A673 (cell line): ENCODE results near the gene CARMIL1. TPM values are rescaled to one million over a fixed set of nuclear protein-coding genes. Genes with fewer than 3 reads are reported as not detected.
"Not testable (repeated sequence)": the region's sequence is repeated elsewhere in the genome, so short reads cannot be mapped to it uniquely, and the experiment has no call there.

Experiments used
- BruUV-seq: library from RNA; stranded (reverse); fragments of 400-500 nt; replicated peaks from 2 replicates; lab custom pipeline; 2021; lab: Mats Ljungman, UMichigan
- CTCF ChIA-PET: fragments of 300-600 bp; sonication (Branson Sonifier 250); formaldehyde crosslinking; loops from one replicate; lab custom pipeline; 2022; ENCODE audit warnings: antibody characterized with exemption; lab: Charles Lee
- POLR2A ChIA-PET: fragments of 300-600 bp; sonication (Branson Sonifier 250); formaldehyde crosslinking; loops from one replicate; lab custom pipeline; 2022; ENCODE audit warnings: antibody characterized with exemption; ENCODE audit not compliant: low non-redundant PET; lab: Charles Lee
- DNase-seq: peaks from one replicate; pipeline ENCODE4 v3.0.0-alpha.2; 2015; ENCODE audit warnings: low spot score
- H3K27ac ChIP-seq: fragments of 200-600 bp; sonication (generic); 2 replicates; pipeline ENCODE4 v1.5.1; 2016; ENCODE audit warnings: mixed run types, low read depth, mild to moderate bottlenecking, mixed read lengths, antibody characterized with exemption, low read length; ENCODE audit not compliant: poor library complexity, severe bottlenecking
- H3K27me3 ChIP-seq: fragments of 200-600 bp; sonication (generic); replicated peaks from 2 replicates; pipeline ENCODE4 v1.6.1; 2017; ENCODE audit warnings: mixed run types, low read depth, mild to moderate bottlenecking, mixed read lengths, antibody characterized with exemption, low read length; ENCODE audit not compliant: insufficient read depth, poor library complexity
- H3K36me3 ChIP-seq: fragments of 200-600 bp; sonication (generic); 2 replicates; pipeline ENCODE4 v1.6.1; 2016; ENCODE audit warnings: mixed run types, mild to moderate bottlenecking, mixed read lengths, antibody characterized with exemption, low read length; ENCODE audit not compliant: insufficient read depth, poor library complexity, severe bottlenecking
- H3K4me1 ChIP-seq: fragments of 200-600 bp; sonication (generic); 2 replicates; pipeline ENCODE4 v1.6.1; 2017; ENCODE audit warnings: mixed run types, mild to moderate bottlenecking, mixed read lengths, antibody characterized with exemption, low read length; ENCODE audit not compliant: insufficient read depth, poor library complexity, severe bottlenecking
- H3K4me3 ChIP-seq: fragments of 200-600 bp; sonication (generic); 2 replicates; pipeline ENCODE4 v1.5.1; 2016; ENCODE audit warnings: low read depth, mixed run types, mild to moderate bottlenecking, mixed read lengths, low read length; ENCODE audit not compliant: poor library complexity, severe bottlenecking
- H3K9me3 ChIP-seq: fragments of 200-600 bp; sonication (generic); 2 replicates; pipeline ENCODE4 v1.6.1; 2016; ENCODE audit warnings: mixed run types, low read depth, mild to moderate bottlenecking, mixed read lengths, antibody characterized with exemption, low read length; ENCODE audit not compliant: poor library complexity, severe bottlenecking
- EZH2 ChIP-seq: fragments of 200-600 bp; sonication (generic); IDR thresholded peaks from 2 replicates; pipeline ENCODE4 v1.6.1; 2017; ENCODE audit warnings: borderline replicate concordance, low read depth, mild to moderate bottlenecking, mixed read lengths, antibody characterized with exemption, low read length; ENCODE audit not compliant: poor library complexity, severe bottlenecking
- intact Hi-C: fragments of 100-400 bp; cut with micrococcal nuclease; formaldehyde crosslinking; loops from one replicate; pipeline ENCODE4 v1.10.0; 2022; ENCODE audit not compliant: unreplicated experiment
- total RNA-seq: library from RNA; stranded (reverse); gene quantifications from 2 replicates; pipeline ENCODE4 v1.2.3, GENCODE V29; 2021
- TF ChIP-seq, protein P1 (sequence below): fragments of 300-800, 200-600 bp; sonication (generic); conservative IDR thresholded peaks from 2 replicates; pipeline ENCODE4 v1.5.1; 2017; ENCODE audit warnings: low read depth, mild to moderate bottlenecking, antibody characterized with exemption, low read length, moderate library complexity, mixed read lengths

The CARMIL1 gene
- total RNA-seq, 1 experiment from 2014 or later: 7.2 TPM

DNA sequence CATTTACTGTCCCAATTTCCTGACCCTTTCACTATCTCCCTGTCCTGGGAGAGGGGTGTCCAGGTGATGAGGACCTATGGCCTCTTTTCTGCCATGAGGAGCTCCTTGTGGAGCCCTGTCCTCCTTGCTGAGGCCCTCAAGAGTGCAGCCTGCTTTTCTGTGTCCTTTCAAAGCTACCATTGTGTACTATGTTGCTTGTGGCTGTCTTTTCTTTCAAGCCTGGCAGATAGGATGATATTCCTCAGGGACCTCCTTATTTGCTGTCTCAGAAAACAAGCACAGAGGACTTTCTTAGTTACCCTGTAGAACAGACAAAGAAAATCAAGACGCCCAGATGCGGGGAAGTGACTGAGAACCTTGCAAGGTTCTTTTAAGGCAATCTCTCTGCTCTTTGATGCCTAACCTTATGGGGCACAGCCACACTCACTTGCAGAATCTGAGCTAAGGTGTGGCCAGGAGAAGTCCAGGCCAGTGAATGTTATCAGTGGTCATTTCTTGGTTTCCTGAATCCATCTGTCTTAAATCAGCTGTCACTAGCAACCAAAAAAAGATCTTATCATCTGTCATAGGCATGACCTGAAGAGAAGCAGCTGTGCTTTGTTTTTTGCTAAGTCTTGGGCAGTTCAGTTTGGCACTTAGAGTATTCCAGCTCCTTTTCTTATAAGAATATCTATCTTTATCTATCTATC, 17.2 kb downstream of the CARMIL1 start:
- TF ChIP-seq EZH2: no peak
- TF ChIP-seq, protein P1, sequence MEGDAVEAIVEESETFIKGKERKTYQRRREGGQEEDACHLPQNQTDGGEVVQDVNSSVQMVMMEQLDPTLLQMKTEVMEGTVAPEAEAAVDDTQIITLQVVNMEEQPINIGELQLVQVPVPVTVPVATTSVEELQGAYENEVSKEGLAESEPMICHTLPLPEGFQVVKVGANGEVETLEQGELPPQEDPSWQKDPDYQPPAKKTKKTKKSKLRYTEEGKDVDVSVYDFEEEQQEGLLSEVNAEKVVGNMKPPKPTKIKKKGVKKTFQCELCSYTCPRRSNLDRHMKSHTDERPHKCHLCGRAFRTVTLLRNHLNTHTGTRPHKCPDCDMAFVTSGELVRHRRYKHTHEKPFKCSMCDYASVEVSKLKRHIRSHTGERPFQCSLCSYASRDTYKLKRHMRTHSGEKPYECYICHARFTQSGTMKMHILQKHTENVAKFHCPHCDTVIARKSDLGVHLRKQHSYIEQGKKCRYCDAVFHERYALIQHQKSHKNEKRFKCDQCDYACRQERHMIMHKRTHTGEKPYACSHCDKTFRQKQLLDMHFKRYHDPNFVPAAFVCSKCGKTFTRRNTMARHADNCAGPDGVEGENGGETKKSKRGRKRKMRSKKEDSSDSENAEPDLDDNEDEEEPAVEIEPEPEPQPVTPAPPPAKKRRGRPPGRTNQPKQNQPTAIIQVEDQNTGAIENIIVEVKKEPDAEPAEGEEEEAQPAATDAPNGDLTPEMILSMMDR: no peak
- ChIA-PET POLR2A (no interaction called here), CTCF (no interaction called here)
- H3K27ac ChIP-seq: no peak overlapping the region
- intact Hi-C loops: no loop called here
- H3K36me3 ChIP-seq: no peaks in the 10 kb centered on the region
- no peaks in the 10 kb centered on the region for H3K4me1 ChIP-seq
- H3K4me3 ChIP-seq: no peak overlapping the region
- no peaks in the 10 kb centered on the region for H3K9me3 ChIP-seq
- no peak for DNase-seq
- no TSS peak for BruUV-seq
- H3K27me3 ChIP-seq: no peaks in the 10 kb centered on the region

DNA sequence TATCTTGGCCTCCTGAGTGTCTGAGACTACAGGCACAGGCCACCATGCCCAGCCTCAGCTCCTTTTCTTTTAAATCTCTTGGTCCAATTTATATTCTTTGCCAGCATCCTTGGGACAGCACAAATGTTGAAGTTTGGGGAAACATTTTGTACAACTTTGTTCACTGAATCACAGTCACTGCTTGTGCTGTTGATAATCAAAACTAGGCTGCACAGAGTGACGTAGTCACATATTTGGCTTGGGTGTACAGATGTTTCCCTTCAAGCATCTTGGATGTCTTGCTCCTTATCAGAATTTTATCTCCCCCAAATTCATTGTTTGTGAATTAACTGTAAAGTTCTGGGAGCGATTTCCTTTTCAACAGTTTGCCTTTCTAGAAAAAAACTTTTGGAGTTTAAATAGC, 17.9 kb downstream of the CARMIL1 start:
- H3K4me1 ChIP-seq: no peaks in the 10 kb centered on the region
- TF ChIP-seq EZH2: no peak
- TF ChIP-seq, protein P1: no peak
- H3K4me3 ChIP-seq: no peak overlapping the region
- CTCF ChIA-PET: no interaction called here
- H3K27ac ChIP-seq: no peak overlapping the region
- POLR2A ChIA-PET: no interaction called here
- no peaks in the 10 kb centered on the region for H3K9me3 ChIP-seq
- intact Hi-C loops: no loop called here
- DNase-seq: no peak
- no peaks in the 10 kb centered on the region for H3K27me3 ChIP-seq
- no TSS peak for BruUV-seq
- H3K36me3 ChIP-seq: no peaks in the 10 kb centered on the region

DNA sequence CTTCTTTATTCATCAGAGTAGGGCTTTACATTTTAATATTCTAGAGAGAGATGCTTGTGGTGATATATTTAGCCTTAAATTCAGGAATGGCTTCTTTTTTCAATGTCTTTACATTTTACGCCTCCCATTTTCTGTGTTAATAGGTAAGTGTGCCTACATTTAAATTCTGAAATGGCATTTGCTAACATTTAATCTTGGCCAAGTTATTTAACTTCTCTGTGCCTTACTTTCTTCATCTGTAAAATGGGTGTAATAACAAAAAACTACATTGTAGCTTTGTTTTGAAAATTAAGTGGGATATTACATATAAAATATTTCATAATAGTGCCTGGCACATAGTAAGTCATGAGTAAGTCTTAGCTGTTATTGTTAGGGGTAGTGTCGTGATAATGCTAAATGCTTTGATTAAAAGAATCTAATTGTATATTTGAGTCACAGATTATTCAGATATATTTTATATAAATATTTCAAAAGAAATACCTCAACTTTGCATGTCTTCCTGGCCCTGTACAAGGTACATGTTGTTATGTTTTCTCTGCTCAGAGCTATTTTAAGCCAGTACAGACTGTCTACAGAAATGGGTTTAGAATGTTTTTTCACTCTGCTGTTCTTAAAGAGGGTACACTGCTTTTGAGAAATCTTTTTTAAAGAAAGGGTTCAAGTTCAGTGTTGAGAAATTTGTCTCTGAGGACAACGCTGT, 18.8 kb downstream of the CARMIL1 start:
- Histone ChIP-seq H3K27ac (no peak overlapping the region), H3K9me3 (no peaks in the 10 kb centered on the region), H3K4me1 (peaks cover 6% of the 10 kb centered on the region), H3K4me3 (no peak overlapping the region), H3K36me3 (no peaks in the 10 kb centered on the region), H3K27me3 (no peaks in the 10 kb centered on the region)
- BruUV-seq: no TSS peak
- CTCF ChIA-PET: no interaction called here
- POLR2A ChIA-PET: no interaction called here
- intact Hi-C loops: no loop called here
- no peak for DNase-seq
- TF ChIP-seq EZH2: no peak
- TF ChIP-seq, protein P1: no peak

DNA sequence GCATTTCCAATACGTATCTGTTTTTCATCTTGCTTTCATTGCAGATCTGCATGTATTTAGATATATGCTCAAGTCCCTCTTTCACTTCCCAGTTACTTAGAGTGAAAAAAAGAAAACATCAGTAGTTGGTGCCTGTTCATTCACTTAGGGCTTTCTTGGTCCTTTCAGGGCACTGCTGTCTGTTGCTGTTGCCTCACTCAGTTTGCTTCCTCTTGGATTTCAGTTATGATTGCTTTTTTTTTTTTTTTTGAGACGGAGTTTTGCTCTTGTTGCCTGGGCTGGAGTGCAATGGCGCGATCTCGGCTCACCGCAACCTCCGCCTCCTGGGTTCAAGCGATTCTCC, 19.3 kb downstream of the CARMIL1 start:
- H3K9me3 ChIP-seq, DNase-seq, H3K4me1 ChIP-seq, POLR2A ChIA-PET, CTCF ChIA-PET, H3K36me3 ChIP-seq, H3K27ac ChIP-seq, H3K4me3 ChIP-seq, H3K27me3 ChIP-seq, intact Hi-C loops, BruUV-seq: not testable (repeated sequence)
